Left lung (tissue), 10 donors: ENCODE measurements around the gene EIPR1. TPM values are rescaled to one million over a fixed set of nuclear protein-coding genes. Genes with fewer than 3 reads are reported as not detected.

ENCODE experiments used
- ATAC-seq: fragments of 200-7000 bp; cut with Tn5 transposase; one replicate; pipeline ENCODE4 v1.9.1; 2020; ENCODE audit warnings: moderate library complexity
- DNase-seq, 4 donors: peaks; one replicate each; pipeline ENCODE4 v3.0.0-alpha.2; 2013 to 2020
- H3K27ac ChIP-seq, 2 donors: fragments of 200-600 bp; sonication (generic) in 1 of 2; one replicate each; pipeline versions ENCODE4 v1.5.0 to v1.8.0; 2020 to 2021
- H3K27me3 ChIP-seq, 2 donors: fragments of 200-600 bp; sonication (generic) in 1 of 2; one replicate each; pipeline versions ENCODE4 v1.5.0 to v1.8.0; 2020 to 2021
- H3K36me3 ChIP-seq, 2 donors: fragments of 200-600 bp; sonication (generic) in 1 of 2; one replicate each; pipeline versions ENCODE4 v1.5.0 to v1.8.0; 2020 to 2021
- H3K4me1 ChIP-seq, 2 donors: fragments of 200-600 bp; one replicate each; pipeline ENCODE4 v1.8.0; 2021
- H3K4me3 ChIP-seq, 2 donors: fragments of 200-600 bp; sonication (generic) in 1 of 2; one replicate each; pipeline versions ENCODE4 v1.5.0 to v1.8.0; 2020 to 2021; ENCODE audit warnings: mild to moderate bottlenecking in 1 of 2
- H3K9me3 ChIP-seq, 2 donors: fragments of 200-600 bp; sonication (generic) in 1 of 2; one replicate each; pipeline versions ENCODE4 v1.5.0 to v1.8.0; 2020 to 2021
- CTCF ChIP-seq, 2 donors: fragments of 200-600 bp; sonication (generic) in 1 of 2; IDR thresholded peaks; one replicate each; pipeline versions ENCODE4 v1.5.0 to v1.8.0; 2021; ENCODE audit warnings: antibody characterized with exemption in 2 of 2
- intact Hi-C, 2 donors: fragments of 100-400 bp; cut with DNase I; formaldehyde crosslinking; loops; one replicate each; pipeline versions ENCODE4 v1.11.2 to v1.14.2; 2022
- polyA plus RNA-seq, 6 donors: library from polyadenylated mRNA; unstranded; fragments of 120-200 nt; gene quantifications; one replicate each; pipeline ENCODE4 v1.2.1, GENCODE V29; 2013; ENCODE audit not compliant: insufficient read length in 6 of 6
- total RNA-seq, 2 donors: library from RNA; stranded (reverse); fragmentation: NEBNext Ultra II Directional; extraction: Animal tissue kit (Norgen Biotek cat#: 25700); gene quantifications; one replicate each; pipeline ENCODE4 v1.2.1, GENCODE V29; 2021
- donor health status: DM: no; HTN: yes; CAD: no.
- donor health status: DM: no; HTN: no; CAD: no.

EIPR1 gene
- total and polyA plus RNA-seq, 8 donors, result 18.1 to 24.4 (median 21.0) TPM

- intact Hi-C loops, result no loop called here
- no peaks in the 10 kb centered on the region for H3K4me1 ChIP-seq
- no peaks in the 10 kb centered on the region for H3K27me3 ChIP-seq
- no peak for DNase-seq
- TF ChIP-seq CTCF (IDR thresholded peaks at IDR 0.05), result no peak
- no peak overlapping the region for H3K4me3 ChIP-seq
- H3K9me3 ChIP-seq, result no peaks in the 10 kb centered on the region
- peaks cover 0 to 31% of the 10 kb centered on the region in 2 donors for H3K36me3 ChIP-seq
- ATAC-seq, result no peak
- H3K27ac ChIP-seq, result no peak overlapping the region
Observed at GRCh38 chr2:3214065-3214464, 163.6 kb downstream of the EIPR1 start.

GRCh38 chr2:3212984-3213383, 164.6 kb downstream of the EIPR1 start:
- Histone ChIP-seq H3K9me3 (no peaks in the 10 kb centered on the region), H3K27ac (no peak overlapping the region), H3K4me1 (no peaks in the 10 kb centered on the region), H3K36me3 (peaks cover 0 to 41% of the 10 kb centered on the region in 2 donors), H3K27me3 (no peaks in the 10 kb centered on the region), H3K4me3 (no peak overlapping the region)
- DNase-seq (no peak), ATAC-seq (no peak)
- intact Hi-C loops, result no loop called here
- no peak for TF ChIP-seq CTCF (IDR thresholded peaks at IDR 0.05)

- Histone ChIP-seq H3K36me3 (peaks cover 0 to 41% of the 10 kb centered on the region in 2 donors), H3K27me3 (no peaks in the 10 kb centered on the region), H3K9me3 (no peaks in the 10 kb centered on the region), H3K4me1 (no peaks in the 10 kb centered on the region), H3K4me3 (no peak overlapping the region), H3K27ac (no peak overlapping the region)
- no peak for ATAC-seq
- intact Hi-C loops, result no loop called here
- no peak for DNase-seq
- no peak for TF ChIP-seq CTCF (IDR thresholded peaks at IDR 0.05)
Observed at GRCh38 chr2:3212061-3212362, 165.6 kb downstream of the EIPR1 start.

GRCh38 chr2:3211256-3212060, 166.2 kb downstream of the EIPR1 start:
- Histone ChIP-seq H3K27me3 (no peaks in the 10 kb centered on the region), H3K4me1 (no peaks in the 10 kb centered on the region), H3K36me3 (peaks cover 0 to 41% of the 10 kb centered on the region in 2 donors), H3K9me3 (no peaks in the 10 kb centered on the region), H3K27ac (no peak overlapping the region), H3K4me3 (no peak overlapping the region)
- TF ChIP-seq CTCF (IDR thresholded peaks at IDR 0.05), result no peak
- no peak for ATAC-seq
- DNase-seq, result no peak
- intact Hi-C loops, result no loop called here

GRCh38 chr2:3210257-3210656, 167.4 kb downstream of the EIPR1 start:
- no peaks in the 10 kb centered on the region for H3K9me3 ChIP-seq
- intact Hi-C loops, result no loop called here
- ATAC-seq, result no peak
- TF ChIP-seq CTCF (IDR thresholded peaks at IDR 0.05), result no peak
- H3K36me3 ChIP-seq, result peaks cover 0 to 47% of the 10 kb centered on the region in 2 donors
- DNase-seq, result no peak
- H3K4me3 ChIP-seq, result no peak overlapping the region
- no peak overlapping the region for H3K27ac ChIP-seq
- H3K27me3 ChIP-seq, result no peaks in the 10 kb centered on the region
- H3K4me1 ChIP-seq, result no peaks in the 10 kb centered on the region
